ENCODE measurements around the gene SLC37A4.

SLC37A4 gene

GRCh38 chr11:119051440-119052162 is 20.9 kb upstream of the SLC37A4 start:
- H3K36me3 ChIP-seq (ENCODE audit: control insufficient read depth, low read length): peaks cover 86% of the 10 kb centered on the region
- no peaks in the 10 kb centered on the region for H3K27me3 ChIP-seq (ENCODE audit: control insufficient read depth, low read length)
- H3K27ac ChIP-seq (ENCODE audit: low read depth, low read length): no peak overlapping the region
- H4K20me1 ChIP-seq (ENCODE audit: control insufficient read depth, insufficient read depth, low read depth, low read length): peaks cover 12% of the 10 kb centered on the region; the same call in 1 of the 2 replicates
- H3F3A ChIP-seq (ENCODE audit: control insufficient read depth, insufficient read depth): no peaks in the 10 kb centered on the region
- H3K9me3 ChIP-seq (ENCODE audit: control insufficient read depth, insufficient read depth, low read length): no peaks in the 10 kb centered on the region
- H3K4me2 ChIP-seq (ENCODE audit: low read length): no peak overlapping the region
- peaks cover 23% of the 10 kb centered on the region for H3K79me2 ChIP-seq (ENCODE audit: control insufficient read depth, low read length)
- H3K9me2 ChIP-seq (replicated peaks; ENCODE audit: control insufficient read depth, low read length): no peaks in the 10 kb centered on the region
- TF ChIP-seq CTCF (IDR thresholded peaks at IDR 0.05; ENCODE audit: low read depth, low read length, poor library complexity, severe bottlenecking) (no peak), EZH2phosphoT487 (IDR thresholded peaks at IDR 0.05; ENCODE audit: borderline replicate concordance, low read length) (no peak)
- peaks cover 11% of the 10 kb centered on the region for H3K4me1 ChIP-seq (ENCODE audit: control insufficient read depth, low read length)
- H3K4me3 ChIP-seq (ENCODE audit: low read length): no peak overlapping the region

- H4K20me1 ChIP-seq (ENCODE audit: control insufficient read depth, insufficient read depth, low read depth, low read length): 0 out of 2 replicates have a peak, but pooled peaks cover 4% of the 10 kb centered on the region
- no peak overlapping the region for H3K27ac ChIP-seq (ENCODE audit: low read depth, low read length)
- H3K9me2 ChIP-seq (replicated peaks; ENCODE audit: control insufficient read depth, low read length): no peaks in the 10 kb centered on the region
- H3K4me3 ChIP-seq (ENCODE audit: low read length): no peak overlapping the region
- TF ChIP-seq CTCF (IDR thresholded peaks at IDR 0.05; ENCODE audit: low read depth, low read length, poor library complexity, severe bottlenecking) (no peak), EZH2phosphoT487 (IDR thresholded peaks at IDR 0.05; ENCODE audit: borderline replicate concordance, low read length) (no peak)
- no peaks in the 10 kb centered on the region for H3K27me3 ChIP-seq (ENCODE audit: control insufficient read depth, low read length)
- no peaks in the 10 kb centered on the region for H3K4me1 ChIP-seq (ENCODE audit: control insufficient read depth, low read length)
- no peaks in the 10 kb centered on the region for H3K9me3 ChIP-seq (ENCODE audit: control insufficient read depth, insufficient read depth, low read length)
- H3K79me2 ChIP-seq (ENCODE audit: control insufficient read depth, low read length): no peaks in the 10 kb centered on the region
- no peaks in the 10 kb centered on the region for H3F3A ChIP-seq (ENCODE audit: control insufficient read depth, insufficient read depth)
- peaks cover 87% of the 10 kb centered on the region for H3K36me3 ChIP-seq (ENCODE audit: control insufficient read depth, low read length)
- no peak overlapping the region for H3K4me2 ChIP-seq (ENCODE audit: low read length)
Observed at GRCh38 chr11:119049081-119049480, 18.4 kb upstream of the SLC37A4 start.

- Histone ChIP-seq H3K4me2 (ENCODE audit: low read length) (no peak overlapping the region), H3K27me3 (ENCODE audit: control insufficient read depth, low read length) (no peaks in the 10 kb centered on the region), H3K79me2 (ENCODE audit: control insufficient read depth, low read length) (no peaks in the 10 kb centered on the region), H3K9me3 (ENCODE audit: control insufficient read depth, insufficient read depth, low read length) (no peaks in the 10 kb centered on the region), H3K9me2 (replicated peaks; ENCODE audit: control insufficient read depth, low read length) (no peaks in the 10 kb centered on the region), H4K20me1 (ENCODE audit: control insufficient read depth, insufficient read depth, low read depth, low read length) (0 out of 2 replicates have a peak, but pooled peaks cover 4% of the 10 kb centered on the region), H3F3A (ENCODE audit: control insufficient read depth, insufficient read depth) (peaks cover 3% of the 10 kb centered on the region; the same call in 1 of the 2 replicates), H3K36me3 (ENCODE audit: control insufficient read depth, low read length) (peaks cover 82% of the 10 kb centered on the region), H3K4me3 (ENCODE audit: low read length) (no peak overlapping the region), H3K27ac (ENCODE audit: low read depth, low read length) (no peak overlapping the region), H3K4me1 (ENCODE audit: control insufficient read depth, low read length) (no peaks in the 10 kb centered on the region)
- TF ChIP-seq EZH2phosphoT487 (IDR thresholded peaks at IDR 0.05; ENCODE audit: borderline replicate concordance, low read length): no peak
- TF ChIP-seq CTCF (IDR thresholded peaks at IDR 0.05; ENCODE audit: low read depth, low read length, poor library complexity, severe bottlenecking): no peak
Observed at GRCh38 chr11:119048644-119049043, 18.0 kb upstream of the SLC37A4 start.

All from DOHH2 (cell line).